Activated naive CD4-positive, alpha-beta T cell treated with anti-CD3 and anti-CD28 coated beads, Interleukin-2, amount 50 U/mL, for 72 hours (primary cell): ENCODE data around the gene PBRM1. TPM values are rescaled to one million over a fixed set of nuclear protein-coding genes. Genes with fewer than 3 reads are reported as not detected.
A peak's percentile ranks its signal among the peaks of the same experiment; 100 is the strongest.

Experiments
- ATAC-seq, 2 donors: fragments of 150-1000 bp; cut with Tn5 transposase; 2 replicates each; pipeline ENCODE4 v1.10.0; 2021; ENCODE audit warnings: mild to moderate bottlenecking in 2 of 2, moderate library complexity in 2 of 2
- DNase-seq, 2 donors: peaks; one replicate each; pipeline ENCODE4 v3.0.0; 2021 to 2022; ENCODE audit warnings: low spot score in 2 of 2
- H3K27ac Mint-ChIP-seq, 2 donors: one replicate each; pipeline ENCODE4 v1.8.0; 2022; ENCODE audit warnings: mild to moderate bottlenecking in 2 of 2, mixed read lengths in 2 of 2
- H3K36me3 Mint-ChIP-seq, 2 donors: one replicate each; pipeline ENCODE4 v1.8.0; 2022; ENCODE audit warnings: mixed read lengths in 2 of 2
- H3K9me3 Mint-ChIP-seq, 2 donors: one replicate each; pipeline ENCODE4 v1.8.0; 2022; ENCODE audit warnings: mixed read lengths in 2 of 2
- total RNA-seq, 2 donors: library from RNA; stranded (reverse); gene quantifications; one replicate each; pipeline ENCODE4 v1.2.3, GENCODE V29; 2022

The PBRM1 gene
- total RNA-seq, 2 donors from 2014 or later, result 69.5 to 70.1 TPM

DNA sequence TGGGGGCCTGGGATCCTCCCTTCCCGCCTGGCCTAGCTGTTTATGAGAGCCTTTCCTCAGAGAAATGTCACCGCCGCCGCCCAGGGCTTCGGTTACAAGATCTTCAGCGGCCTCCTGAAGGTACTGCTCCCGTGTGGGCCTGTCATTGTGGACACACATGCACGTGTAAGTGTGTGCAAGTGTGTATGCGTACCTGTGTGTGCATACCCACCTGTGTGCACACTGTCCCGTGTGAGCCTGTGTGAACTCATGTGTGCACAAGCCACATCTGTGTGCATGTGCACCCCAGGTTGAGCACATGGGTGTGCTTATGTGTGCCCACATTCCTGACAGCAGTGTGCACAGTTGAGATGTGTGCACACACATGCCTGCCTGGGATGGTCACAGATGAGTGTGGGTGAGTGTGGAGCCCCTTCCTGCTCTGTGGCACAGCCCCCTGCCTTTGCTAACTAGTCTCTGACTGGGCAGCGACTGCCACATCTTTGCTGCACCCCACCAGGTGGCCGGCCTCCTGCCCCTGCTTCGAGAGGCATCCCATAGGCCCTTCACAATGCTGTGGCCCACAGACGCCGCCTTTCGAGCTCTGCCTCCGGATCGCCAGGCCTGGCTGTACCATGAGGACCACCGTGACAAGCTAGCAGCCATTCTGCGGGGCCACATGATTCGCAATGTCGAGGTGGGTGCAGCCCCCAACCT lies 166.1 kb downstream of the PBRM1 start:
- H3K27ac Mint-ChIP-seq, result no peak overlapping the region
- H3K9me3 Mint-ChIP-seq, result no peaks in the 10 kb centered on the region
- H3K36me3 Mint-ChIP-seq, result no peaks in the 10 kb centered on the region
- DNase-seq (no peak), ATAC-seq (no peak)

DNA sequence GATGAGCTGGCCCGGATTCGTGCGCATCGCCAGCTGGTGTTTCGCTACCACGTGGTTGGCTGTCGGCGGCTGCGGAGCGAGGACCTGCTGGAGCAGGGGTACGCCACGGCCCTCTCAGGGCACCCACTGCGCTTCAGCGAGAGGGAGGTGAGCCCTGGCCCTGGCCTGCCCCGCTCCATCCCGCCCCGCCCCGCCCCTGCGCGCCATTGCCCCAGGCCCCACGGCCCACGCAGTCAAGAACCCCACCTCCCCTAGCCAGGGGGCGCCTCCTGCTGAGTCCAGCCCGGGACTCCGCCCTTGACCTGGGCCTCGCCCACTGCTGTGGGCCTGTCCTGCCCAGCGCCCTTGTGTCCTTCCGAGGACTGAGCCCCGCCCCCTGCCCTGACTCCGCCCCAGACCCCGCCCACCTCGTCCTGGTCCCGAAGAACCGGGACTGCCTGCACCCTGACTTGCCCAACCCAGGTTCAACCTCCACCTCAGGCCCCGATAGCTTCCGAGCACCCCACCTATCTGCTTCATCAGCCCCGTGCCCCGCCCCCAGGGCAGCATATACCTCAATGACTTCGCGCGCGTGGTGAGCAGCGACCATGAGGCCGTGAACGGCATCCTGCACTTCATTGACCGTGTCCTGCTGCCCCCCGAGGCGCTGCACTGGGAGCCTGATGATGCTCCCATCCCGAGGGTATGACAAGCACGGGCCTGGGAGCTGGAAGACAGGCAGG lies 166.8 kb downstream of the PBRM1 start:
- ATAC-seq (no peak), DNase-seq (no peak)
- Mint-ChIP-seq H3K27ac (no peak overlapping the region), H3K36me3 (no peaks in the 10 kb centered on the region), H3K9me3 (no peaks in the 10 kb centered on the region)

DNA sequence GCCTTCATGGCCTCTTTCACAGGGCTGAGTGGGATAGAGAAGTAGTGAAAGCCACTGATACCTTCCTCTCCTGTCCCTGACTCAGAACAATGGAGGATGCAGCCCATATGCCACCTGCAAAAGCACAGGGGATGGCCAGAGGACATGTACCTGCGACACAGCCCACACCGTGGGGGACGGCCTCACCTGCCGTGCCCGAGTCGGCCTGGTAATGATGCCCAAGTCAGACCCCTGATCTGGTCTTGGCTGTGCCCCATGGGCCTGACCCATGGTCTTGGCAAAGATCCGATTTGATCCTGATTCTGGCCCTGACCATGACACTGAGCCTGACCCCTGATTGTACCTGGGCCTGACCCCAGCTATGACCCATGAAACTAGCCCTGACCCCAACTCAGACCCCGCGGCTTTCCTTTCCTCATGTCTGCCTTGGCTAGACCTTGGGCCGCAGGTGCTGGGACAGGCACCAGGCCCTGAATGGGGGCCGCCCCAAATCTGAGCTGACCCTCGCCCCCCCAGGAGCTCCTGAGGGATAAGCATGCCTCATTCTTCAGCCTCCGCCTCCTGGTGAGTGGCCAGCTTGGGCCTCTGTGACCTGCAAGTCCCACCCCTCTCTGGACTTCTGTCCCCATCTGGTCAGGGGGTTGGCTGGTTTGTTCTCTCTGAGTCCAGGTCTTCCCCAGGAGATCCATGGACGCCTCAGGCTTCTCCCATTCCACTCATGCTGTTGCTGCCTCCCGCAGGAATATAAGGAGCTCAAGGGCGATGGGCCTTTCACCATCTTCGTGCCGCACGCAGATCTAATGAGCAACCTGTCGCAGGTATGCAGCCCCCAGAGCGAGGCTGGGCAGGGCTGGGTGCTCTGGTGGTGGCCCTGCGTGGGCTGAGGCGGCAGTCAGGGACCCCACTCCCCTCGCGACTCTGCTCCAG lies 167.7 kb downstream of the PBRM1 start:
- ATAC-seq (no peak), DNase-seq (no peak)
- H3K27ac Mint-ChIP-seq, result no peak overlapping the region
- no peaks in the 10 kb centered on the region for H3K36me3 Mint-ChIP-seq
- H3K9me3 Mint-ChIP-seq, result no peaks in the 10 kb centered on the region

GRCh38 chr3:52516509-52517195 lies 169.1 kb downstream of the PBRM1 start:
- ATAC-seq, result no peak
- H3K9me3 Mint-ChIP-seq, result no peaks in the 10 kb centered on the region
- DNase-seq, result no peak
- H3K36me3 Mint-ChIP-seq, result no peaks in the 10 kb centered on the region
- no peak overlapping the region for H3K27ac Mint-ChIP-seq

DNA sequence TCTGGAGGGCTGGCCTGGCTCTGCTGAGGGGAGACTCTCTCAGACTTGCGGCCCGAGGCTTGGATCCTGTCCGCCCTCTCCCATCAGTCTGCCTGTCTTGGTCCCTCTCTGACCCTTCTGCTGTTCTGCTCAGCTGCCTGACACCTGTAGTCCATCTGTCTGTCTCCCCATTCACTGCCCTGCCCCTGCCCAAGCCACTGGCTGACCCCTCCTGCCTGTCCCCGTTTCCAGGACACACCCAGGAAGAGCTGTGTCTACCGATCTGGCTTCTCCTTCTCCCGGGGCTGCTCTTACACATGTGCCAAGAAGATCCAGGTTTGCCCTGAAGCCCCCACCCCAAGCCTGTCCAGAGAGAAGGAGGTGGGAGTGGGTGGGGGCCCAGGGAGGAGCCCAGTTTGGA lies 170.5 kb downstream of the PBRM1 start:
- no peak for DNase-seq
- no peaks in the 10 kb centered on the region for H3K9me3 Mint-ChIP-seq
- no peak for ATAC-seq
- H3K27ac Mint-ChIP-seq, result no peak overlapping the region
- H3K36me3 Mint-ChIP-seq, result no peaks in the 10 kb centered on the region

GRCh38 chr3:52514576-52514975 lies 171.1 kb downstream of the PBRM1 start:
- Mint-ChIP-seq H3K9me3 (no peaks in the 10 kb centered on the region), H3K27ac (no peak overlapping the region), H3K36me3 (no peaks in the 10 kb centered on the region)
- DNase-seq (no peak), ATAC-seq (no peak)

- Mint-ChIP-seq H3K36me3 (no peaks in the 10 kb centered on the region), H3K27ac (no peak overlapping the region), H3K9me3 (no peaks in the 10 kb centered on the region)
- no peak for DNase-seq
- ATAC-seq, result no peak
Observed at GRCh38 chr3:52513281-52513680, 172.4 kb downstream of the PBRM1 start.

- Mint-ChIP-seq H3K9me3 (no peaks in the 10 kb centered on the region), H3K36me3 (no peaks in the 10 kb centered on the region), H3K27ac (no peak overlapping the region)
- ATAC-seq (no peak), DNase-seq (no peak)
Observed at GRCh38 chr3:52512727-52513126, 173.0 kb downstream of the PBRM1 start.

- no peak for DNase-seq
- no peaks in the 10 kb centered on the region for H3K36me3 Mint-ChIP-seq
- ATAC-seq, result no peak
- H3K27ac Mint-ChIP-seq, result no peak overlapping the region
- H3K9me3 Mint-ChIP-seq, result no peaks in the 10 kb centered on the region
Observed at GRCh38 chr3:52512105-52512504, 173.6 kb downstream of the PBRM1 start.

DNA sequence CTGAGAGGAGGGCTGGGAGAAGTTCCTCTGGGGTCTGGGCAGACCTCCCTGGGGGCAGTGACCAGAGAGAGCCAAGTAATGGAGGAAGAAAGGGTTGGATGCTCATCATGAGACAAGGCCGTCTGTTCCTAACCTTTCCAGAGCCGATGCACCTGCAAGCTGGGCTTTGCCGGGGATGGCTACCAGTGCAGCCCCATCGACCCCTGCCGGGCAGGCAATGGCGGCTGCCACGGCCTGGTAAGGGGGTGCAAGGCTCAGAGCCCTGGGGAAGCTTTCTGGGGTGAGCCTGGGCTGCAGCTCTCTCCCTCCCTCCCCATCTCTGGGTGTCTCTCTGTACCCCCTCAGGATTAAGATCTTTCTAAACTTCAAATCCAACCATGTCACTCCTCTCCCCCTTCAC lies 174.2 kb downstream of the PBRM1 start:
- no peak for ATAC-seq
- H3K27ac Mint-ChIP-seq, result no peak overlapping the region
- no peak for DNase-seq
- H3K9me3 Mint-ChIP-seq, result no peaks in the 10 kb centered on the region
- no peaks in the 10 kb centered on the region for H3K36me3 Mint-ChIP-seq

GRCh38 chr3:52509753-52510328 lies 175.9 kb downstream of the PBRM1 start:
- DNase-seq, result no peak
- no peaks in the 10 kb centered on the region for H3K36me3 Mint-ChIP-seq
- H3K27ac Mint-ChIP-seq, result no peak overlapping the region
- peak in 1 of 2 donors; percentile 30 for ATAC-seq
- H3K9me3 Mint-ChIP-seq, result no peaks in the 10 kb centered on the region

- DNase-seq (no peak), ATAC-seq (no peak)
- no peak overlapping the region for H3K27ac Mint-ChIP-seq
- no peaks in the 10 kb centered on the region for H3K36me3 Mint-ChIP-seq
- H3K9me3 Mint-ChIP-seq, result no peaks in the 10 kb centered on the region
Observed at GRCh38 chr3:52507359-52507758, 178.4 kb downstream of the PBRM1 start.

GRCh38 chr3:52506266-52506966 lies 179.3 kb downstream of the PBRM1 start:
- DNase-seq (no peak), ATAC-seq (no peak)
- Mint-ChIP-seq H3K36me3 (no peaks in the 10 kb centered on the region), H3K9me3 (no peaks in the 10 kb centered on the region), H3K27ac (no peak overlapping the region)

DNA sequence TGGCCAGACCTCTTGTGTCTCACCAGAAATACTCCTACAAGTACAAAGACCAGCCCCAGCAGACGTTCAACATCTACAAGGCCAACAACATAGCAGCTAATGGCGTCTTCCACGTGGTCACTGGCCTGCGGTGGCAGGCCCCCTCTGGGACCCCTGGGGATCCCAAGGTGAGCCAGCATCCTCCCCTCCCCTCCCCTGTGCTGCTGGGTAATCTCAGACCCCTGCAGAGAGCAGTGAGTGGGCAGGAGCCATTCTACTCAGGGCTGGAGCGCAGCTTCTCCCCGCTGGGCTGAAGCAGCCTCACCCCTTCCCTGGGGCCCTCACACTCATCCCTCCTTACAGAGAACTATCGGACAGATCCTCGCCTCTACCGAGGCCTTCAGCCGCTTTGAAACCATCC lies 180.7 kb downstream of the PBRM1 start:
- ATAC-seq, result no peak
- no peak overlapping the region for H3K27ac Mint-ChIP-seq
- no peaks in the 10 kb centered on the region for H3K9me3 Mint-ChIP-seq
- no peak for DNase-seq
- H3K36me3 Mint-ChIP-seq, result no peaks in the 10 kb centered on the region

DNA sequence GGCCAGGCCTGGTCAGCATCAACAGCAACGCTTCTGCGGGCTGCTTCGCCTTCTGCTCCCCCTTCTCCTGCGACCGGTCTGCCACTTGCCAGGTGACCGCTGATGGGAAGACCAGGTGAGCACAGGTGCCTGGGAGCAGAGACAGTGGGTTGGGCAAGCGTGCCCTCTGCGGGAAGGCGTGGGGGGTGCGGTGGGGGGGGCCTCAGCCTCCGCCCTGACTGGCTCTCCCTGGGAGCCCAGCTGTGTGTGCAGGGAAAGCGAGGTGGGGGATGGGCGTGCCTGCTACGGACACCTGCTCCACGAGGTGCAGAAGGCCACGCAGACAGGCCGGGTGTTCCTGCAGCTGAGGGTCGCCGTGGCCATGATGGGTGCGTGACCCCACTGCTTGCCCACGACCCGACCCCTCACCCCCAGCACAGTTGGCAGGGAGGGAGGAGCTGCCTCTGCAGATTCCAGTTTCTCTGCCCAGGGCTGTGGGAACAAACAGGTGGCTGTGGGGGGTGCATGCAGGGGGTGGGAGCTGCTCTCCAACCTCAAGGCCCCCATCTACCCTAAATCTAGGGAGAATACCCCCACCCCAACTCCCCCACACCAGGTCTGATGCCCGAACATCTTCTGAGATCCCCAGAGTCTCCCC lies 181.8 kb downstream of the PBRM1 start:
- DNase-seq, result no peak
- Mint-ChIP-seq H3K36me3 (no peaks in the 10 kb centered on the region), H3K27ac (peak overlapping the region in 1 of 2 donors; percentile 68), H3K9me3 (no peaks in the 10 kb centered on the region)
- no peak for ATAC-seq
